HCT116 (cell line): ENCODE data around the gene ARHGAP45. TPM values are rescaled to one million over a fixed set of nuclear protein-coding genes. Genes with fewer than 3 reads are reported as not detected.

Experiments
- ATAC-seq: fragments of 200-7000 bp; cut with Tn5 transposase; 2 replicates; pipeline ENCODE4 v1.9.1; 2020; ENCODE audit warnings: mild to moderate bottlenecking, moderate library complexity
- BruUV-seq: library from RNA; stranded (reverse); fragments of 400-500 nt; replicated peaks from 2 replicates; lab custom pipeline; 2021; lab: Mats Ljungman, UMichigan
- CTCF ChIA-PET: fragments of 300-600 bp; sonication (Branson Sonifier 250); formaldehyde crosslinking; loops from one replicate; lab custom pipeline; 2021; ENCODE audit warnings: antibody characterized with exemption; lab: Charles Lee
- POLR2A ChIA-PET: fragments of 300-600, 350-600 bp; sonication (Branson Sonifier 250); formaldehyde crosslinking; loops from one replicate; lab custom pipeline; 2021; ENCODE audit warnings: antibody characterized with exemption; lab: Charles Lee
- RAD21 ChIA-PET, 2 experiments: fragments of 300-600 bp; sonication (Branson Sonifier 250); formaldehyde crosslinking; loops; one replicate each; lab custom pipeline; 2023; ENCODE audit warnings: low total read pairs in 2 of 2; ENCODE audit not compliant: uncharacterized antibody in 2 of 2, unreplicated experiment in 2 of 2, low non-redundant PET in 1 of 2; lab: Charles Lee
- DNase-seq: peaks from one replicate; pipeline ENCODE4 v3.0.0-alpha.2; 2010; ENCODE audit warnings: low read depth, low spot score
- H2AFZ ChIP-seq: fragments of 200-600 bp; shearing (Covaris generic), sonication (generic); 2 replicates; pipeline ENCODE4 v1.6.1; 2017; ENCODE audit warnings: low read depth, mixed run types, mixed read lengths, antibody characterized with exemption, low read length; ENCODE audit not compliant: poor library complexity, severe bottlenecking
- H3K27ac ChIP-seq: 2 replicates; pipeline ENCODE4 v1.5.1; 2012; ENCODE audit warnings: low read depth, low read length
- H3K27me3 ChIP-seq: fragments of 200-600 bp; sonication (generic); 2 replicates; pipeline ENCODE4 v1.6.1; 2016; ENCODE audit warnings: mixed run types, low read length, mixed read lengths; ENCODE audit not compliant: insufficient read depth
- H3K36me3 ChIP-seq, 2 experiments: fragments of 200-500 bp in 1 of 2; fragments of 200-600 bp in 1 of 2; sonication (Bioruptor generic) in 1 of 2; sonication (generic) in 1 of 2; 2 replicates each; pipeline versions ENCODE4 v1.5.1 to v1.6.1; 2014 to 2016; ENCODE audit warnings: low read length in 2 of 2, inconsistent platforms in 1 of 2, mixed read lengths in 1 of 2, mixed run types in 1 of 2; ENCODE audit not compliant: insufficient read depth in 2 of 2, control insufficient read depth in 1 of 2
- H3K4me1 ChIP-seq, 2 experiments: fragments of 200-600 bp in 1 of 2; sonication (generic) in 1 of 2; 2 replicates each; pipeline versions ENCODE4 v1.5.1 to v1.6.1; 2012 to 2017; ENCODE audit warnings: low read length in 2 of 2, inconsistent platforms in 1 of 2, mild to moderate bottlenecking in 1 of 2, mixed read lengths in 1 of 2, mixed run types in 1 of 2, moderate library complexity in 1 of 2; ENCODE audit not compliant: insufficient read depth in 2 of 2, control insufficient read depth in 1 of 2
- H3K4me2 ChIP-seq: fragments of 200-600 bp; sonication (generic); 2 replicates; pipeline ENCODE4 v1.6.1; 2017; ENCODE audit warnings: mixed run types, low read length, mixed read lengths
- H3K4me3 ChIP-seq, 2 experiments: fragments of 200-600 bp in 1 of 2; sonication (generic) in 1 of 2; replicated peaks in 1 of 2; 2 replicates each; pipeline ENCODE4 v1.5.1; 2011 to 2016; ENCODE audit warnings: low read length in 2 of 2, control low read depth in 1 of 2, low read depth in 1 of 2, mild to moderate bottlenecking in 1 of 2, mixed read lengths in 1 of 2, mixed run types in 1 of 2
- H3K79me2 ChIP-seq: fragments of 200-600 bp; sonication (generic); 2 replicates; pipeline ENCODE4 v1.6.1; 2017; ENCODE audit warnings: mild to moderate bottlenecking, mixed run types, low read length, moderate library complexity, mixed read lengths; ENCODE audit not compliant: insufficient read depth
- H3K9ac ChIP-seq: fragments of 200-600 bp; sonication (generic); 2 replicates; pipeline ENCODE4 v1.6.1; 2016; ENCODE audit warnings: low read length, mixed read lengths
- H3K9me2 ChIP-seq: fragments of 200-600 bp; sonication (generic), shearing (Covaris generic); 2 replicates; pipeline ENCODE4 v1.6.1; 2017; ENCODE audit warnings: mixed run types, mild to moderate bottlenecking, moderate library complexity; ENCODE audit not compliant: insufficient read depth
- H3K9me3 ChIP-seq, 2 experiments: fragments of 200-500 bp in 1 of 2; fragments of 200-600 bp in 1 of 2; sonication (Bioruptor generic) in 1 of 2; sonication (generic) in 1 of 2; 2 replicates each; pipeline ENCODE4 v1.6.1; 2014 to 2017; ENCODE audit warnings: low read length in 2 of 2, mixed read lengths in 2 of 2, inconsistent platforms in 1 of 2, low read depth in 1 of 2, mild to moderate bottlenecking in 1 of 2, mixed run types in 1 of 2, moderate library complexity in 1 of 2; ENCODE audit not compliant: control insufficient read depth in 1 of 2, insufficient read depth in 1 of 2
- H4K20me1 ChIP-seq: fragments of 200-600 bp; sonication (generic), shearing (Covaris generic); 2 replicates; pipeline ENCODE4 v1.6.1; 2017; ENCODE audit warnings: mixed run types, mild to moderate bottlenecking, moderate library complexity; ENCODE audit not compliant: insufficient read depth
- EGR1 ChIP-seq: IDR thresholded peaks from 2 replicates; pipeline ENCODE4 v1.6.1; 2012; ENCODE audit warnings: low read depth
- JUND ChIP-seq: IDR thresholded peaks from 2 replicates; pipeline ENCODE4 v1.6.1; 2012
- MAX ChIP-seq: IDR thresholded peaks from 2 replicates; pipeline ENCODE4 v1.6.1; 2012
- POLR2A ChIP-seq: IDR thresholded peaks from 2 replicates; pipeline ENCODE4 v1.7.0; 2011; ENCODE audit warnings: borderline replicate concordance; ENCODE audit not compliant: insufficient read depth, insufficient read length; ENCODE audit errors: extremely low read depth
- POLR2AphosphoS5 ChIP-seq: IDR thresholded peaks from 2 replicates; pipeline ENCODE4 v1.6.1; 2011; ENCODE audit warnings: mild to moderate bottlenecking, low read depth, low read length, moderate library complexity
- RAD21 ChIP-seq: IDR thresholded peaks from 2 replicates; pipeline ENCODE4 v1.6.1; 2012; ENCODE audit warnings: low read depth, mild to moderate bottlenecking
- SP1 ChIP-seq: IDR thresholded peaks from 2 replicates; pipeline ENCODE4 v1.6.1; 2012; ENCODE audit warnings: low read depth
- TCF7L2 ChIP-seq: IDR thresholded peaks from 2 replicates; pipeline ENCODE4 v1.7.0; 2011; ENCODE audit warnings: borderline replicate concordance, inconsistent platforms; ENCODE audit not compliant: insufficient read depth, insufficient read length; ENCODE audit errors: extremely low read depth
- YY1 ChIP-seq: IDR thresholded peaks from 2 replicates; pipeline ENCODE4 v1.6.1; 2011; ENCODE audit warnings: low read length, low read depth, moderate library complexity, mild to moderate bottlenecking; ENCODE audit not compliant: insufficient replicate concordance; ENCODE audit errors: extremely low read depth
- ZBTB33 ChIP-seq: IDR thresholded peaks from 2 replicates; pipeline ENCODE4 v1.6.1; 2011; ENCODE audit warnings: mild to moderate bottlenecking, low read length, moderate library complexity; ENCODE audit not compliant: insufficient replicate concordance; ENCODE audit errors: extremely low read depth
- ZFX ChIP-seq: fragments of 450-650 bp; IDR thresholded peaks from 2 replicates; pipeline ENCODE4 v1.6.1; 2017
- intact Hi-C: fragments of 100-400 bp; cut with micrococcal nuclease; formaldehyde crosslinking; loops from 2 replicates; pipeline ENCODE4 v1.10.0; 2022
- total RNA-seq: library from RNA; stranded (reverse); gene quantifications from one replicate; pipeline ENCODE4 v1.2.1, GENCODE V29; 2021; ENCODE audit not compliant: unreplicated experiment

The ARHGAP45 gene
- total RNA-seq, 1 experiment from 2014 or later = 30.4 TPM

GRCh38 chr19:1112268-1113029 is 45.5 kb downstream of the ARHGAP45 start:
- no peak overlapping the region for H2AFZ ChIP-seq
- 0 out of 2 replicates have a peak overlapping the region, but pooled peaks have one; percentile 11 for H3K9ac ChIP-seq
- H3K27me3 ChIP-seq = no peaks in the 10 kb centered on the region
- H3K4me1 ChIP-seq = peaks cover 16 to 28% of the 10 kb centered on the region in 2 experiments
- H3K4me3 ChIP-seq = no peak overlapping the region
- intact Hi-C loops = loop anchor here (5.0 kb wide), 1 partner anchor 80 kb away; no protein-coding TSS in a partner anchor
- BruUV-seq = no TSS peak
- H3K9me3 ChIP-seq = no peaks in the 10 kb centered on the region
- H3K27ac ChIP-seq = peak overlapping the region; percentile 59; the same call in 1 of the 2 replicates
- peaks cover 0 to 14% of the 10 kb centered on the region in 2 experiments; a peak in 2 of 4 replicates for H3K36me3 ChIP-seq
- ChIA-PET RAD21 (interaction anchor here (0.6 to 1.1 kb wide), 3 partner anchors 11 to 82 kb away, joined by 3 to 5 read pairs (median 5); no protein-coding TSS in a partner anchor), CTCF (interaction anchor here (0.7 to 2.3 kb wide), 13 partner anchors 8 to 129 kb away, joined by 3 to 36 read pairs (median 7); partner anchors contain the start of genes ATP5F1D and GPX4)
- no peaks in the 10 kb centered on the region for H4K20me1 ChIP-seq
- ATAC-seq = peak; percentile 42
- H3K9me2 ChIP-seq = no peaks in the 10 kb centered on the region
- no peaks in the 10 kb centered on the region for H3K79me2 ChIP-seq
- TF ChIP-seq ZFX (peak; percentile 70; the same call in 1 of the 2 replicates), POLR2A (no peak)
- TF ChIP-seq, all 23 proteins: peak for 1
- no peak for DNase-seq
- POLR2A ChIA-PET = interaction anchor here (0.8 to 1.6 kb wide), 4 partner anchors 9 to 157 kb away, joined by 3 to 10 read pairs (median 4); partner anchors contain the start of genes CIRBP and GPX4
- no peak overlapping the region for H3K4me2 ChIP-seq

- DNase-seq (peak; percentile 80), ATAC-seq (peak; percentile 77)
- no peaks in the 10 kb centered on the region for H3K79me2 ChIP-seq
- BruUV-seq = no TSS peak
- H3K36me3 ChIP-seq = peaks cover 0 to 10% of the 10 kb centered on the region in 2 experiments; a peak in 2 of 4 replicates
- H3K9ac ChIP-seq = peak overlapping the region; percentile 39
- H3K4me3 ChIP-seq = no peak overlapping the region
- peak overlapping the region; percentile 59; the same call in 1 of the 2 replicates for H3K27ac ChIP-seq
- no peaks in the 10 kb centered on the region for H4K20me1 ChIP-seq
- H3K9me3 ChIP-seq = no peaks in the 10 kb centered on the region
- no peak overlapping the region for H2AFZ ChIP-seq
- H3K9me2 ChIP-seq = no peaks in the 10 kb centered on the region
- H3K4me2 ChIP-seq = peak overlapping the region; percentile 66
- no peaks in the 10 kb centered on the region for H3K27me3 ChIP-seq
- H3K4me1 ChIP-seq = peaks cover 16 to 25% of the 10 kb centered on the region in 2 experiments
- intact Hi-C loops = loop anchor here (5.0 kb wide), 1 partner anchor 79 kb away; no protein-coding TSS in a partner anchor
- ChIA-PET POLR2A (interaction anchor here (0.7 to 1.6 kb wide), 7 partner anchors 10 to 156 kb away, joined by 3 to 10 read pairs (median 4); partner anchors contain the start of genes CIRBP and GPX4), CTCF (interaction anchor here (0.6 to 2.3 kb wide), 26 partner anchors 9 to 131 kb away, joined by 3 to 36 read pairs (median 5); partner anchors contain the start of genes ATP5F1D and GPX4), RAD21 (interaction anchor here (0.6 to 1.1 kb wide), 10 partner anchors 10 to 125 kb away, joined by 3 to 10 read pairs (median 4); no protein-coding TSS in a partner anchor)
- TF ChIP-seq YY1 (no peak), RAD21 (peak; percentile 92), ZBTB33 (no peak), POLR2AphosphoS5 (peak; percentile 67), ZFX (peak; percentile 7; the same call in 1 of the 2 replicates), JUND (no peak), EGR1 (peak; percentile 74; the same call in 1 of the 2 replicates), MAX (no peak), SP1 (peak; percentile 49), TCF7L2 (no peak), POLR2A (no peak)
These were observed 46.3 kb downstream of the ARHGAP45 start for GRCh38 chr19:1113030-1113985.
